ENCODE data around the gene AR. TPM values are rescaled to one million over a fixed set of nuclear protein-coding genes. Genes with fewer than 3 reads are reported as not detected.

The AR gene
- total and polyA plus RNA-seq, 2 of the 8 experiments (the other 6 are each of a cell fraction or from before 2014, with no cell fraction given) = 7.1 to 10.7 TPM

- Histone ChIP-seq H3K79me1 (ENCODE audit: low read depth, low read length) (no peaks in the 10 kb centered on the region), H4K8ac (ENCODE audit: extremely low read depth, insufficient read depth, low read length) (no peak overlapping the region), H4K91ac (replicated peaks; ENCODE audit: insufficient read length, low read length) (no peak overlapping the region), H3K23me2 (ENCODE audit: low read depth, low read length) (no peaks in the 10 kb centered on the region), H3K27ac (ENCODE audit: low read depth, low read length) (no peak overlapping the region), H2BK120ac (replicated peaks; ENCODE audit: low read depth, low read length) (no peak overlapping the region), H4K20me1 (replicated peaks in 1 of 2; ENCODE audit: control insufficient read depth in 1 of 2, insufficient read depth in 2 of 2, low read length in 2 of 2) (no peaks in the 10 kb centered on the region), H3K18ac (ENCODE audit: extremely low read depth, low read length) (no peak overlapping the region), H2AFZ (ENCODE audit: low read length) (no peak overlapping the region), H3K23ac (ENCODE audit: insufficient read length) (no peak overlapping the region), H4K5ac (ENCODE audit: insufficient read length, low read depth, low read length) (no peak overlapping the region), H3K4me1 (replicated peaks in 1 of 4; ENCODE audit: control insufficient read depth in 3 of 4, insufficient read depth in 4 of 4, low read length in 3 of 4) (no peaks in the 10 kb centered on the region), H3K9ac (replicated peaks in 1 of 4; ENCODE audit: extremely low read depth in 1 of 4, low read depth in 3 of 4, low read length in 3 of 4) (no peak overlapping the region), H3K4ac (replicated peaks; ENCODE audit: insufficient read length, low read depth, low read length) (no peak overlapping the region), H2BK20ac (ENCODE audit: low read length) (no peak overlapping the region), H3K79me2 (ENCODE audit: control insufficient read depth in 1 of 2, insufficient read depth in 2 of 2, low read length in 2 of 2) (no peaks in the 10 kb centered on the region), H2AK5ac (ENCODE audit: low read depth, low read length) (no peak overlapping the region), H3K27me3 (replicated peaks in 1 of 4; ENCODE audit: control insufficient read depth in 3 of 4, extremely low read depth in 1 of 4, insufficient read depth in 3 of 4, low read length in 3 of 4) (no peaks in the 10 kb centered on the region), H2BK12ac (ENCODE audit: low read depth, low read length) (no peak overlapping the region), H3K36me3 (ENCODE audit: control insufficient read depth in 2 of 4, insufficient read depth in 4 of 4, low read length in 3 of 4) (peaks cover 0 to 5% (median 1%) of the 10 kb centered on the region in 4 experiments; a peak in 1 of 8 replicates), H2BK15ac (ENCODE audit: low read length) (no peak overlapping the region), H2BK5ac (ENCODE audit: low read depth, low read length) (no peak overlapping the region), H3K14ac (ENCODE audit: insufficient read length) (no peak overlapping the region), H3K4me2 (ENCODE audit: insufficient read depth in 1 of 2, low read depth in 2 of 2, low read length in 2 of 2) (no peak overlapping the region), H3K9me3 (ENCODE audit: insufficient read depth in 2 of 2, low read depth in 1 of 2, low read length in 1 of 2) (no peaks in the 10 kb centered on the region), H3K56ac (replicated peaks; ENCODE audit: insufficient read length, low read depth, low read length) (no peak overlapping the region), H3K4me3 (ENCODE audit: extremely low read depth in 1 of 4, insufficient read depth in 2 of 4, low read depth in 3 of 4, low read length in 4 of 4) (no peak overlapping the region)
- DNase-seq (ENCODE audit: low read depth in 1 of 2, low spot score in 2 of 2) (no peak), FAIRE-seq (no peak)
- TF ChIP-seq RNF2 (IDR thresholded peaks at IDR 0.05; ENCODE audit: borderline replicate concordance, low read depth, low read length, missing control alignments, poor library complexity, severe bottlenecking) (no peak), E2F6 (IDR thresholded peaks at IDR 0.05) (no peak), SRF (IDR thresholded peaks at IDR 0.05; ENCODE audit: low read depth, low read length) (no peak), RBBP5 (IDR thresholded peaks at IDR 0.05; ENCODE audit: borderline replicate concordance, low read depth, low read length) (no peak), POU5F1 (IDR thresholded peaks at IDR 0.05; ENCODE audit: low read depth, low read length) (no peak), SIX5 (IDR thresholded peaks at IDR 0.05; ENCODE audit: low read depth, low read length) (no peak), KDM4A (IDR thresholded peaks at IDR 0.05; ENCODE audit: low read depth, low read length, severe bottlenecking) (no peak), ASH2L (IDR thresholded peaks at IDR 0.05; ENCODE audit: low read length) (no peak), SIRT6 (IDR thresholded peaks at IDR 0.05; ENCODE audit: low read length) (no peak), ATF3 (IDR thresholded peaks at IDR 0.05; ENCODE audit: insufficient read depth, low read depth, low read length) (no peak)
- CTCF ChIA-PET (ENCODE audit: partially characterized antibody) = no interaction called here
- POLR2A ChIA-PET (ENCODE audit: partially characterized antibody) = no interaction called here
- 86% methylated on average over 1 of the region's 1 CpG; no CpG with 5 or more reads in 1 of the 2 experiments for WGBS, 2 experiments (ENCODE audit: extremely low coverage in 1 of 2, insufficient coverage in 1 of 2, insufficient read length in 1 of 2, insufficient replicate concordance in 2 of 2, low coverage in 1 of 2, low lambda C conversion rate in 2 of 2, missing lambda C conversion rate in 1 of 2)
These were observed 182.2 kb downstream of the AR start for GRCh38 chrX:67726018-67726417.

Measured in H1 (cell line).